DMS153 treated with DMSO at 0.1 percent for 48 hours (cell line): ENCODE data around the gene CDYL.
"Not testable (repeated sequence)": the region's sequence is repeated elsewhere in the genome, so short reads cannot be mapped to it uniquely, and the experiment has no call there.

Experiments
- DNase-seq: peaks from one replicate; lab custom pipeline; 2025; ENCODE audit not compliant: unreplicated experiment; lab: John Stamatoyannopoulos, UW

CDYL gene

GRCh38 chr6:4835540-4835939 lies 59.3 kb downstream of the CDYL start:
- DNase-seq: not testable (repeated sequence)

GRCh38 chr6:4840169-4840568 lies 64.0 kb downstream of the CDYL start:
- DNase-seq: no peak

- DNase-seq: no peak
Observed at GRCh38 chr6:4844108-4844507, 67.9 kb downstream of the CDYL start.

GRCh38 chr6:4846387-4846786 lies 70.2 kb downstream of the CDYL start:
- no peak for DNase-seq

- DNase-seq: no peak
Observed at GRCh38 chr6:4848382-4849068, 72.3 kb downstream of the CDYL start.

GRCh38 chr6:4849226-4850022 lies 73.2 kb downstream of the CDYL start:
- no peak for DNase-seq

GRCh38 chr6:4851035-4851434 lies 74.8 kb downstream of the CDYL start:
- no peak for DNase-seq

GRCh38 chr6:4852186-4852585 lies 76.0 kb downstream of the CDYL start:
- DNase-seq: not testable (repeated sequence)

GRCh38 chr6:4852938-4853337 lies 76.7 kb downstream of the CDYL start:
- no peak for DNase-seq

- no peak for DNase-seq
Observed at GRCh38 chr6:4853349-4853748, 77.1 kb downstream of the CDYL start.

- DNase-seq: no peak
Observed at GRCh38 chr6:4853782-4854511, 77.7 kb downstream of the CDYL start.

GRCh38 chr6:4856785-4857184 lies 80.6 kb downstream of the CDYL start:
- DNase-seq: no peak

- no peak for DNase-seq
Observed at GRCh38 chr6:4858194-4859015, 82.2 kb downstream of the CDYL start.

GRCh38 chr6:4860387-4860786 lies 84.2 kb downstream of the CDYL start:
- DNase-seq: no peak

GRCh38 chr6:4861564-4861963 lies 85.4 kb downstream of the CDYL start:
- no peak for DNase-seq

- no peak for DNase-seq
Observed at GRCh38 chr6:4864519-4864918, 88.3 kb downstream of the CDYL start.

GRCh38 chr6:4865006-4865405 lies 88.8 kb downstream of the CDYL start:
- not testable (repeated sequence) for DNase-seq

GRCh38 chr6:4870821-4871494 lies 94.8 kb downstream of the CDYL start:
- DNase-seq: no peak

GRCh38 chr6:4871825-4872224 lies 95.6 kb downstream of the CDYL start:
- no peak for DNase-seq

GRCh38 chr6:4872841-4873240 lies 96.6 kb downstream of the CDYL start:
- DNase-seq: no peak
